ENCODE results near the gene CFAP69. TPM values are rescaled to one million over a fixed set of nuclear protein-coding genes. Genes with fewer than 3 reads are reported as not detected.

The CFAP69 gene
- total RNA-seq, 1 donor from 2014 or later: 2.0 TPM

GRCh38 chr7:90236721-90237289 lies 8.2 kb upstream of the CFAP69 start:
- H3K9ac ChIP-seq (ENCODE audit: low read length): no peak overlapping the region
- H3K79me2 ChIP-seq (ENCODE audit: insufficient read depth, low read length): no peaks in the 10 kb centered on the region
- no peak overlapping the region for H3K4me3 ChIP-seq (ENCODE audit: insufficient read depth, low read depth, low read length)
- no peak for FAIRE-seq
- no peak overlapping the region for H3K4me2 ChIP-seq (ENCODE audit: low read length)
- Mint-ChIP-seq H3K36me3 (ENCODE audit: low read depth, unreplicated experiment) (no peaks in the 10 kb centered on the region), H3K4me1 (ENCODE audit: low read depth, unreplicated experiment) (no peaks in the 10 kb centered on the region), H3K27ac (ENCODE audit: unreplicated experiment) (no peak overlapping the region), H3K4me3 (ENCODE audit: unreplicated experiment) (no peak overlapping the region), H3K27me3 (ENCODE audit: low read depth, unreplicated experiment) (no peaks in the 10 kb centered on the region), H3K9me3 (ENCODE audit: unreplicated experiment) (no peaks in the 10 kb centered on the region)
- no peaks in the 10 kb centered on the region for H3K4me1 ChIP-seq (ENCODE audit: insufficient read depth, low read length)
- no peaks in the 10 kb centered on the region for H3K36me3 ChIP-seq (ENCODE audit: insufficient read depth, low read length)
- no peaks in the 10 kb centered on the region for H3K27me3 ChIP-seq (ENCODE audit: insufficient read depth, low read length)
- no peaks in the 10 kb centered on the region for H4K20me1 ChIP-seq (ENCODE audit: insufficient read depth, low read length)
- H2AFZ ChIP-seq (ENCODE audit: low read depth, low read length): no peak overlapping the region
- TF ChIP-seq CTCF (IDR thresholded peaks at IDR 0.05; ENCODE audit: insufficient read depth, low read depth, low read length) (no peak), EZH2 (IDR thresholded peaks at IDR 0.05; ENCODE audit: insufficient read depth, low read length) (no peak)
- H3K9me3 ChIP-seq (ENCODE audit: insufficient read depth, low read depth, low read length): no peaks in the 10 kb centered on the region
- H3K27ac ChIP-seq (ENCODE audit: low read depth, low read length): no peak overlapping the region
- DNase-seq (ENCODE audit: low read depth): no peak

- Mint-ChIP-seq H3K27me3 (ENCODE audit: low read depth, unreplicated experiment) (no peaks in the 10 kb centered on the region), H3K9me3 (ENCODE audit: unreplicated experiment) (no peaks in the 10 kb centered on the region), H3K36me3 (ENCODE audit: low read depth, unreplicated experiment) (no peaks in the 10 kb centered on the region), H3K27ac (ENCODE audit: unreplicated experiment) (no peak overlapping the region), H3K4me3 (ENCODE audit: unreplicated experiment) (no peak overlapping the region), H3K4me1 (ENCODE audit: low read depth, unreplicated experiment) (no peaks in the 10 kb centered on the region)
- H3K27me3 ChIP-seq (ENCODE audit: insufficient read depth, low read length): no peaks in the 10 kb centered on the region
- FAIRE-seq: no peak
- H3K4me2 ChIP-seq (ENCODE audit: low read length): no peak overlapping the region
- H2AFZ ChIP-seq (ENCODE audit: low read depth, low read length): no peak overlapping the region
- H3K79me2 ChIP-seq (ENCODE audit: insufficient read depth, low read length): no peaks in the 10 kb centered on the region
- no peaks in the 10 kb centered on the region for H4K20me1 ChIP-seq (ENCODE audit: insufficient read depth, low read length)
- no peaks in the 10 kb centered on the region for H3K4me1 ChIP-seq (ENCODE audit: insufficient read depth, low read length)
- H3K4me3 ChIP-seq (ENCODE audit: insufficient read depth, low read depth, low read length): no peak overlapping the region
- H3K27ac ChIP-seq (ENCODE audit: low read depth, low read length): no peak overlapping the region
- H3K9ac ChIP-seq (ENCODE audit: low read length): no peak overlapping the region
- no peak for TF ChIP-seq CTCF (IDR thresholded peaks at IDR 0.05; ENCODE audit: insufficient read depth, low read depth, low read length)
- no peak for TF ChIP-seq EZH2 (IDR thresholded peaks at IDR 0.05; ENCODE audit: insufficient read depth, low read length)
- H3K36me3 ChIP-seq (ENCODE audit: insufficient read depth, low read length): no peaks in the 10 kb centered on the region
- no peaks in the 10 kb centered on the region for H3K9me3 ChIP-seq (ENCODE audit: insufficient read depth, low read depth, low read length)
- no peak for DNase-seq (ENCODE audit: low read depth)
Measured at GRCh38 chr7:90238022-90238421, 7.0 kb upstream of the CFAP69 start.

GRCh38 chr7:90238583-90238982 lies 6.4 kb upstream of the CFAP69 start:
- H3K9me3 ChIP-seq (ENCODE audit: insufficient read depth, low read depth, low read length): no peaks in the 10 kb centered on the region
- no peak overlapping the region for H3K4me3 Mint-ChIP-seq (ENCODE audit: unreplicated experiment)
- no peaks in the 10 kb centered on the region for H3K27me3 Mint-ChIP-seq (ENCODE audit: low read depth, unreplicated experiment)
- no peaks in the 10 kb centered on the region for H3K4me1 ChIP-seq (ENCODE audit: insufficient read depth, low read length)
- H3K27me3 ChIP-seq (ENCODE audit: insufficient read depth, low read length): peaks cover 1% of the 10 kb centered on the region
- DNase-seq (ENCODE audit: low read depth): no peak
- H3K27ac ChIP-seq (ENCODE audit: low read depth, low read length): no peak overlapping the region
- H4K20me1 ChIP-seq (ENCODE audit: insufficient read depth, low read length): no peaks in the 10 kb centered on the region
- no peak overlapping the region for H3K4me3 ChIP-seq (ENCODE audit: insufficient read depth, low read depth, low read length)
- H3K36me3 Mint-ChIP-seq (ENCODE audit: low read depth, unreplicated experiment): no peaks in the 10 kb centered on the region
- H3K36me3 ChIP-seq (ENCODE audit: insufficient read depth, low read length): no peaks in the 10 kb centered on the region
- H2AFZ ChIP-seq (ENCODE audit: low read depth, low read length): no peak overlapping the region
- no peak overlapping the region for H3K9ac ChIP-seq (ENCODE audit: low read length)
- H3K4me2 ChIP-seq (ENCODE audit: low read length): no peak overlapping the region
- no peaks in the 10 kb centered on the region for H3K9me3 Mint-ChIP-seq (ENCODE audit: unreplicated experiment)
- H3K27ac Mint-ChIP-seq (ENCODE audit: unreplicated experiment): no peak overlapping the region
- no peaks in the 10 kb centered on the region for H3K4me1 Mint-ChIP-seq (ENCODE audit: low read depth, unreplicated experiment)
- TF ChIP-seq CTCF (IDR thresholded peaks at IDR 0.05; ENCODE audit: insufficient read depth, low read depth, low read length) (no peak), EZH2 (IDR thresholded peaks at IDR 0.05; ENCODE audit: insufficient read depth, low read length) (no peak)
- no peak for FAIRE-seq
- no peaks in the 10 kb centered on the region for H3K79me2 ChIP-seq (ENCODE audit: insufficient read depth, low read length)

All from astrocyte (in vitro differentiated cells and primary cell).